SK-N-SH treated with all-trans-retinoic acid at 6 μM for 48 hours (cell line): ENCODE results near the gene FZD2.

Experiments
- ATAC-seq: fragments of 200-7000 bp; cut with Tn5 transposase; 3 replicates; pipeline ENCODE4 v1.9.1; 2020; ENCODE audit warnings: mild to moderate bottlenecking, moderate library complexity
- CSDC2 ChIP-seq: fragments of 250-450 bp; sonication (Bioruptor Pico); IDR thresholded peaks from 2 replicates; pipeline ENCODE4 v1.5.0; 2020; ENCODE audit warnings: mild to moderate bottlenecking, moderate library complexity
- GLIS3 ChIP-seq: fragments of 250-450 bp; sonication (Bioruptor Pico); IDR thresholded peaks from 2 replicates; pipeline ENCODE4 v1.5.0; 2020; ENCODE audit warnings: mild to moderate bottlenecking, moderate library complexity
- POU6F1 ChIP-seq: fragments of 250-450 bp; sonication (Bioruptor Pico); IDR thresholded peaks from 2 replicates; pipeline ENCODE4 v1.8.0; 2021; ENCODE audit warnings: low read depth, mild to moderate bottlenecking, moderate library complexity, borderline replicate concordance
- RARB ChIP-seq: fragments of 250-450 bp; sonication (Bioruptor Pico); IDR thresholded peaks from 2 replicates; pipeline ENCODE4 v1.8.0; 2021; ENCODE audit warnings: mild to moderate bottlenecking, moderate library complexity
- SNAI2 ChIP-seq: fragments of 250-450 bp; sonication (Bioruptor Pico); IDR thresholded peaks from 2 replicates; pipeline ENCODE4 v1.5.0; 2020; ENCODE audit warnings: mild to moderate bottlenecking, moderate library complexity
- TCF4 ChIP-seq: fragments of 250-450 bp; sonication (Bioruptor Pico); IDR thresholded peaks from 2 replicates; pipeline ENCODE4 v1.8.0; 2021; ENCODE audit warnings: mild to moderate bottlenecking, moderate library complexity, borderline replicate concordance
- TOX ChIP-seq: fragments of 250-450 bp; sonication (Bioruptor Pico); IDR thresholded peaks from 2 replicates; pipeline ENCODE4 v1.8.0; 2021; ENCODE audit warnings: mild to moderate bottlenecking, moderate library complexity, borderline replicate concordance
- TSHZ2 ChIP-seq: fragments of 250-450 bp; sonication (Bioruptor Pico); IDR thresholded peaks from 2 replicates; pipeline ENCODE4 v1.5.0; 2020; ENCODE audit warnings: mild to moderate bottlenecking, moderate library complexity
- ZNF565 ChIP-seq: fragments of 450-650 bp; formaldehyde crosslinking; conservative IDR thresholded peaks from 2 replicates; pipeline ENCODE4 v1.5.0; 2020; ENCODE audit warnings: low read depth, mild to moderate bottlenecking, moderate library complexity
- ZNF70 ChIP-seq: fragments of 450-650 bp; formaldehyde crosslinking; IDR thresholded peaks from 2 replicates; pipeline ENCODE4 v1.5.0; 2020; ENCODE audit warnings: mild to moderate bottlenecking, moderate library complexity
- ZNF8 ChIP-seq: fragments of 450-650 bp; formaldehyde crosslinking; IDR thresholded peaks from 2 replicates; pipeline ENCODE4 v1.5.0; 2020; ENCODE audit warnings: mild to moderate bottlenecking, moderate library complexity
- TF ChIP-seq, protein P1 (sequence below): fragments of 250-450 bp; sonication (Bioruptor Pico); IDR thresholded peaks from 2 replicates; pipeline ENCODE4 v1.5.1; 2021; ENCODE audit warnings: mild to moderate bottlenecking, moderate library complexity
- TF ChIP-seq, protein P2 (sequence below): fragments of 250-450 bp; sonication (Bioruptor Pico); IDR thresholded peaks from 2 replicates; pipeline ENCODE4 v1.8.0; 2020; ENCODE audit warnings: mild to moderate bottlenecking, moderate library complexity, borderline replicate concordance
- TF ChIP-seq, protein P3 (sequence below): fragments of 250-450 bp; sonication (Bioruptor Pico); IDR thresholded peaks from 2 replicates; pipeline ENCODE4 v1.5.1; 2020; ENCODE audit warnings: low read depth, mild to moderate bottlenecking, moderate library complexity

The FZD2 gene

DNA sequence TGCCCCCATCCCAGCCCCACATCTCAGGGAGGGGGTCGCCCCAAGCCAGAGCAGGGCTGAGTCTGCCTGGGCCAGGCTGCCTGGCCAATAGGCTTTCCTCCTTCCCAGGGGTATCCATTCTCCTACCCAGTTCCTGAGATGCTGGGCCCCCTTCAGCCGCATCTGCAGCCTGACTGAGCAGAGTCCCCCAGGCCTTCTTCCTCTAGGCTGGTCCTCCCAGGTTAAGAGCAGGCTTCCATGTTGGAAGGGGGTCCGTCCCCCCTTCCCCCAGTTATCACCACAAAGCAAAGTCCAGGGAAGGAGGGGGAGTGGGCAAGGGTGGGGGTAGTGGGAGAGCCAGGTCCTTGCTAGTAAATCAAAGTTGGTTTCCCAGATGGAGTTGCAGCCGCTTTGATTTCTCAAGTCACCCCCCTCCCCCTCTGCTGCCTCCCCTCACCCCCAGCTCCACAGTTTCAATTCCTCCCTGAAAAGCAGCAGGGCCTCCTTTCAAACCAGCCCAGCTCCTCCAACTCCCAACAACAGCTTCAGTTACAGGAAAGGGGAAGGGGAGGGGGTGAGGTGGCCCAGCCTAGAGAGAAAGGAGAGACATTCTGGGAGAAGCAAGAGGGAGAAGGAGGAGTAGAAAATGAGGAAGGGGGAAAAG, 9.5 kb upstream of the FZD2 start (continued):
- no peak for TF ChIP-seq POU6F1 (CRISPR knock-in tag)

DNA sequence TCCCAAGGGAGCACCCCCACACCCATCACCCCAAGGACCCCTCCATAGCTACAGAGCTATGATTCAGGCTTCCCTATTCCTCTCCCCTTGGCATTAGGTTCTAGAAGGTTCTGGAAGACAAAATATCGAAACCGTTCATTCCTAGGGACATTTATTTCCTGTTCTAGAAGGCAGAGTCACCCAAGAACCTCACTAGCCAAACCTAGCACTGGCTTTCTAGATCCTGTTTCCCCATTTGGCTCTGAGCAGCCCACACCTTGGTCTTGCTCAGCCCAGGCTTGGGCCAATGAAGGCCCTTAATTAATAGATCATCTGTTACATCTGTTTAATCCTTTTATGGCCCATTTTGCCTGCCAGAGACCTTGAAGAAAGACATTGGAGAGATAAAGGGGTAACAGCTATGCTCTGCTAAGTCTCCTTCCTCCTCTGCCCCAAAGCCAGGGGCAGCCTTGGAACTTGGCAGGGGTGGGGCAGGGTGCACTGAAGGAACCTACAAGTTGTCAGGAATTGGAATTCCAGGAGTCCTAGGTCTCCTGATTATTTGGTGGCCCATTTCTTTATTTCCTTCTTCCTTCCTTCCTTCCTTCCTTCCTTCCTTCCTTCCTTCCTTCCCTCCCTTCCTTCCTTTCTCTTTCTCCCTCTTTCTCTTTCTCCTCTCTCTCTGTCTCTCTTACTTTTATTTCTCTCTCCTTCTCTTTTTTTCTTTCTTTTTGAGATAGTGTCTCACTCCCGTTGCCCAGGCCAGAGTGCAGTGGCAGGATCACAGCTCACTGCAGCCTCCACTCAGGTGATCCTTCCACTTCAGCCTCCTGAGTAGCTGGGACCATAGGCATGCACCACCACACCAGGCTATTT, 8.7 kb upstream of the FZD2 start:
- TF ChIP-seq, protein P1, sequence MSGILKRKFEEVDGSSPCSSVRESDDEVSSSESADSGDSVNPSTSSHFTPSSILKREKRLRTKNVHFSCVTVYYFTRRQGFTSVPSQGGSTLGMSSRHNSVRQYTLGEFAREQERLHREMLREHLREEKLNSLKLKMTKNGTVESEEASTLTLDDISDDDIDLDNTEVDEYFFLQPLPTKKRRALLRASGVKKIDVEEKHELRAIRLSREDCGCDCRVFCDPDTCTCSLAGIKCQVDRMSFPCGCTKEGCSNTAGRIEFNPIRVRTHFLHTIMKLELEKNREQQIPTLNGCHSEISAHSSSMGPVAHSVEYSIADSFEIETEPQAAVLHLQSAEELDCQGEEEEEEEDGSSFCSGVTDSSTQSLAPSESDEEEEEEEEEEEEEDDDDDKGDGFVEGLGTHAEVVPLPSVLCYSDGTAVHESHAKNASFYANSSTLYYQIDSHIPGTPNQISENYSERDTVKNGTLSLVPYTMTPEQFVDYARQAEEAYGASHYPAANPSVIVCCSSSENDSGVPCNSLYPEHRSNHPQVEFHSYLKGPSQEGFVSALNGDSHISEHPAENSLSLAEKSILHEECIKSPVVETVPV (CRISPR knock-in tag) = no peak
- TF ChIP-seq TCF4 (no peak), ZNF70 (CRISPR knock-in tag) (no peak), TSHZ2 (CRISPR knock-in tag) (no peak), ZNF8 (CRISPR knock-in tag) (no peak)

GRCh38 chr17:44549686-44550085, 7.6 kb upstream of the FZD2 start:
- no peak for ATAC-seq
- TF ChIP-seq POU6F1 (CRISPR knock-in tag) (no peak), TOX (no peak)
- TF ChIP-seq, protein P1 (CRISPR knock-in tag) = no peak
- TF ChIP-seq, protein P2, sequence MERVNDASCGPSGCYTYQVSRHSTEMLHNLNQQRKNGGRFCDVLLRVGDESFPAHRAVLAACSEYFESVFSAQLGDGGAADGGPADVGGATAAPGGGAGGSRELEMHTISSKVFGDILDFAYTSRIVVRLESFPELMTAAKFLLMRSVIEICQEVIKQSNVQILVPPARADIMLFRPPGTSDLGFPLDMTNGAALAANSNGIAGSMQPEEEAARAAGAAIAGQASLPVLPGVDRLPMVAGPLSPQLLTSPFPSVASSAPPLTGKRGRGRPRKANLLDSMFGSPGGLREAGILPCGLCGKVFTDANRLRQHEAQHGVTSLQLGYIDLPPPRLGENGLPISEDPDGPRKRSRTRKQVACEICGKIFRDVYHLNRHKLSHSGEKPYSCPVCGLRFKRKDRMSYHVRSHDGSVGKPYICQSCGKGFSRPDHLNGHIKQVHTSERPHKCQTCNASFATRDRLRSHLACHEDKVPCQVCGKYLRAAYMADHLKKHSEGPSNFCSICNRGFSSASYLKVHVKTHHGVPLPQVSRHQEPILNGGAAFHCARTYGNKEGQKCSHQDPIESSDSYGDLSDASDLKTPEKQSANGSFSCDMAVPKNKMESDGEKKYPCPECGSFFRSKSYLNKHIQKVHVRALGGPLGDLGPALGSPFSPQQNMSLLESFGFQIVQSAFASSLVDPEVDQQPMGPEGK (CRISPR knock-in tag) = no peak

More for the DNA sequence above, 8.7 kb upstream of the FZD2 start:
- no peak for ATAC-seq

DNA sequence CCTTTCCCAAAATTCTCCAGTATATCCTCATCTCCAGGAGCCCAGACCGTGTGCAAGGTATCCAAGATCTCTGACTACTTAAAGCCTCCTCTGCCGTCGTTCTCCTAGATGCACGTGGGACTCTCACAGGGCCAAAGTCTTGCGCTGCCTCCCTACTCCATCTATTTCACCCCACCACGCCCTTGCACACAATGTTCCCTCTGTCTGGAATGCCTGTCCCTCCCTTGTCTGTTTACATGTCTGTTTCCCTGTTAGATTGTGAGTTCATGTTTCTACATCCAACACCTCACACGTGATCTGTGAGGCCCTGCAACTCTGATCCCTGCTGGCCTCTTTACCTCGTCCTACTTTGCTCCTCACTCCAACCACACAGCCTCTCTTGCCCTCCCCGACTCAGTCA, 4.9 kb upstream of the FZD2 start:
- no peak for ATAC-seq
- TF ChIP-seq ZNF565 (CRISPR knock-in tag) (no peak), RARB (CRISPR knock-in tag) (no peak)
- TF ChIP-seq, all 23 proteins: peak for 0

- ATAC-seq = no peak
- TF ChIP-seq GLIS3 (CRISPR knock-in tag) (no peak), SNAI2 (CRISPR knock-in tag) (no peak), TSHZ2 (CRISPR knock-in tag) (no peak), CSDC2 (no peak), ZNF8 (CRISPR knock-in tag) (no peak)
- TF ChIP-seq, protein P3, sequence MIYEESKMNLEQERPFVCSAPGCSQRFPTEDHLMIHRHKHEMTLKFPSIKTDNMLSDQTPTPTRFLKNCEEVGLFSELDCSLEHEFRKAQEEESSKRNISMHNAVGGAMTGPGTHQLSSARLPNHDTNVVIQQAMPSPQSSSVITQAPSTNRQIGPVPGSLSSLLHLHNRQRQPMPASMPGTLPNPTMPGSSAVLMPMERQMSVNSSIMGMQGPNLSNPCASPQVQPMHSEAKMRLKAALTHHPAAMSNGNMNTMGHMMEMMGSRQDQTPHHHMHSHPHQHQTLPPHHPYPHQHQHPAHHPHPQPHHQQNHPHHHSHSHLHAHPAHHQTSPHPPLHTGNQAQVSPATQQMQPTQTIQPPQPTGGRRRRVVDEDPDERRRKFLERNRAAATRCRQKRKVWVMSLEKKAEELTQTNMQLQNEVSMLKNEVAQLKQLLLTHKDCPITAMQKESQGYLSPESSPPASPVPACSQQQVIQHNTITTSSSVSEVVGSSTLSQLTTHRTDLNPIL (CRISPR knock-in tag) = no peak
These were observed 2.2 kb upstream of the FZD2 start for GRCh38 chr17:44555099-44555498.
